Stimulated activated CD4-positive, alpha-beta T cell treated with anti-CD3 and anti-CD28 coated beads, Interleukin-1b, Interleukin-23, amount 100 ng/mL, for 48 hours (primary cell): ENCODE measurements around the gene SFXN2.
"Not testable (repeated sequence)": the region's sequence is repeated elsewhere in the genome, so short reads cannot be mapped to it uniquely, and the experiment has no call there.

Experiments
- DNase-seq: peaks from one replicate; pipeline ENCODE4 v3.0.0-alpha.2; 2020

Gene SFXN2

DNA sequence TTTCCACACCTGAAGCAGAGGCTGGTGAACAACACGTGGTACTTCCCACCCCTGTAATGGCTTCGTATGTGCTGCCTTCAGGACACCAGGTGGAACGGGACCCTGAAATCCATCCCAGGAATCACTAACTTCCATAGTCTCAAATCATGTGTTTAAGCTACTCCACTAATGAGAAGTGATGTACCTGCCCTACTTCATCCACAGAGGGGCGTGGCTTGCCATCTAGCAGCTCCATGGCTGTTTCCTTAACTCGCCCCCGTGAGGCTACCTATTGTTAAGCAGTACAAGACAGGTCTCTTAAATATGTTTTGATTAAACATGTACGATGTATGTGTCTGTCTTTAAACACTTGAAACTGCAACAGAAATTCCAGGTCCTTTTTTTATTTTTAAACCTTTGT, 32.0 kb upstream of the SFXN2 start:
- no peak for DNase-seq

DNA sequence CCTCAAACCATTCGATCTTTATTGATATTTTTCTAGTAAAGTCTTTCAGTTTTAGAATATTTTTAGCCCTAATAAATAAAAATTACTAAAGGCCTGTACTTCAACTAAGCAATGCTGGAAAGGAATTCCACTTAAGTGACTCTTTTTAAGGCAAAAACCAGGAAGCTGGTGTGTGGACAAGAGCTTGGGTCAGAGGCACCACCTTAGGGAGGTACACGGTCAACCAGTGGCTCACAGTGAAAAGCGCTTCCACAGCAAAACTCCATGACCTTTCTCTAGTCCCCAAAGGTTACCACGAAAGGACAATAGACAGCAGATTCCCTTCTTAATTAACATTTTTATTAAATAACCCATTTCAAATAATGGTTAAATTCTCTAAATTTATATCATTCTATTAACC, 31.5 kb upstream of the SFXN2 start:
- no peak for DNase-seq

DNA sequence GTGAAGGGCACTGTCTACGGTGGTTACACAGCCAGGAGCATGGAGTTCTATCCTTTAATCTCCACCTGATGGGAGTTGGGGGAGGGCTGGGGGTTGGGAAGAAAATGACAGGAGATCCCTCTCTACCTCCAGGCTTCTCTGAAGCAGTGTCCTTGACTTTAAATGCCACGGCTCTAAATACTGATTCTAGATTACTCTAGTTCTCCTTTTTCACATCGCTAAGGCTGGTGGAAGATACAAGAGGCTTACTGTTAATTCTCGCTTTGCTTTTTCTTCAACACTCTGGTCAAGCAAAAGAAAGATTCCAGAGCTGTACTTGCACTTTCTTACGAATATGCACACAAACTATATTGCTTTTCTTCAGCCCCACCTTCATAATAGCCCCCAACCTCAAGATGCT, 30.7 kb upstream of the SFXN2 start:
- DNase-seq = no peak

DNA sequence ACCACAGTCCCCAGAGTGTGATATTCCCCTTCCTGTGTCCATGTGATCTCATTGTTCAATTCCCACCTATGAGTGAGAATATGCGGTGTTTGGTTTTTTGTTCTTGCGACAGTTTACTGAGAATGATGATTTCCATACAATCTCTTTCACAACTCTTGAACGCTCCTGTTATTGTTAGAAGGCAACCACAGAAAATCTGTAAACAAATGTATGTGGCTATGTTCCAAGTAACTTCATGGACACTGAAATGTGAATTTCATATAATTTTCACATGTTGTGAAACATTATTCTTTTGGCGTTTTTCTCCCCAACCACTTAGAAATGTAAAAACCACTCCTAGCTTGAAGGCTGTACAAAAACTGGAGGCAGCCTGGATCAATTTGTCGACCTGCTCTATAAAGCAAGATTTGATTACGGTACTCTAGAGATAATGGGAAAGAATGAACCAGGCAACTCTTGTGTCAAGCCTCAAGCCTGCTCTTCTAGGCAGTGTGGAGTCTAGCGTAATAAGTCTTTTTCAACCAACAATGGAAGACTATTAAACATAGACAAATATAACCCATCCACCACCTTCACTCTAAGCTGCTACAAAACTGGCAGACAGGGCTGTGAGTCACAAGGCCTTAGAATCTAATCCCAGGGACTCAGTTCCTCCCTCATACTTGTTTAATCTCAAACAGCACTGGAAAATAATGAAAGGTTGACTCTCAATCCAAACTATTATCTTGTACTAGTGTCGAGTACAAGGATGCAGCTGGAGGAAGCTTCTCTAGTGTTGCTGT, 23.0 kb upstream of the SFXN2 start:
- DNase-seq = no peak

DNA sequence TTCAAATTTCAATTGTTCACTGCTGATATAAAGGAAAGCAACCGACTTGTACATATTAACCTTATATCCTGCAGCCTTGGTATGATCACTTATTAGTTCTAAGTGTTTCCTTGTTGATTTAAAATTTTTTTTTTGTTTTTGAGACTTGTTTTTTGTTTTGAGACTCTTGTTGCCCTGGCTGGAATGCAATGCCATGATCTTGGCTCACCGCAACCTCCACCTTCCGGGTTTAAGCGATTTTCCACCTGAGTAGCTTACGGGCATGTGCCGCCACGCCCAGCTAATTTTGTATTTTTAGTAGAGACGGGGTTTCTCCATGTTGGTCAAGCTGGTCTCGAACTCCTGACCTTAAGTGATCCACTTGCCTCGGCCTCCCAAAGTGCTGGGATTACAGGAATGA, 19.0 kb upstream of the SFXN2 start:
- not testable (repeated sequence) for DNase-seq

DNA sequence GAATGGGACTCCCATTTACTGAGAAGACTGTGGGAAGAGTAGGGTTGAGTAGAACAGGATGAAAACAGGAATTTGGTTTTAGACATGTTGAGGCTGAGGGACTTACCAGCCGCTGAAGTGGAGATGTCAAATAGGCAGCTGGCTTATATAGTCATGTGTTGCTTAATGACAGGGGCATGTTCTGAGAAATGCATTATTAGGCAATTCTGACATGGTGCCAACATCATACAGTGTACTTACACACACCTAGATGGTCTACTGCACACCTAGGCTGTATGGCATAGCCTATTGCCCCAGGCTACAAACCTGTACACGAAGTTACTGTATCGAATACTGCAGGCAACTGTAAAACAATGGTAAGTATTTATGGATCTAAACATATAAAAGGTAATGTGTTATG, 17.7 kb upstream of the SFXN2 start:
- DNase-seq = no peak

DNA sequence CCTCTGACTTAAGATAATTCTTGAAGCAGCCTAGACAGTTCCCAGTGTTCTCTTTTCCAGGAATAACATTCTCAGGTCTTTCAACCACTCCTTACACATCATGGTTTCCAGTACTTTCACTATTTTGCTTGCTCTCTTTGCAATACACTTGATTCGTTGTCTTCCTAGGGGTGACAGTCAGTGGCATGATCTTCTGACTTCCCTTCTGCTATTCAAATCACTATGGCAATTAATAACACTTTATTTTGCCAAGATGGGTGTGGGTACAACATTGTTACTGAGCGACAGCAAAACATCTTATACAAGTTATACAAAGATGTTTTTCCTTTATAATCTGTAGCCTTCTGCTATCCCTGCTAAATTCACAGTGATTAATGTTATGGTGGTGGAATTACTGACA, 15.5 kb upstream of the SFXN2 start:
- no peak for DNase-seq

DNA sequence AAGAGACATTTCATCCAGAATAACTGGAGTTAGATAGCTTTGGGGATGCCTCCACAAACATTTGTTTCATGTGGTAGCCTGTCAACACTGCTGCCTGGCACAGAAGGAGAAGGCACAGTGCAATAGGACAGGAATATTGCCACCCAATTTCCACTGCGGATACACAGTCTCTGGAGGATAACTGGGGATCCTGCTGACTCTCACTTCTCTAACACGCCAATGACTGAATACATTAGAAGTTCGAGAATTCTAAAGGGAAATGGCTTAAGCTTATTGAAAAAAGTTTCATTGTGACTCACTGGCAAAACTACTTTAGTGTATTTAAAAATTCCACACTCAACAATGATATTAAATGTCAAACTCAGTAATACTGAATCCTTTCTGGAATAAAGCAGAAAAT, 13.2 kb upstream of the SFXN2 start:
- DNase-seq = no peak

DNA sequence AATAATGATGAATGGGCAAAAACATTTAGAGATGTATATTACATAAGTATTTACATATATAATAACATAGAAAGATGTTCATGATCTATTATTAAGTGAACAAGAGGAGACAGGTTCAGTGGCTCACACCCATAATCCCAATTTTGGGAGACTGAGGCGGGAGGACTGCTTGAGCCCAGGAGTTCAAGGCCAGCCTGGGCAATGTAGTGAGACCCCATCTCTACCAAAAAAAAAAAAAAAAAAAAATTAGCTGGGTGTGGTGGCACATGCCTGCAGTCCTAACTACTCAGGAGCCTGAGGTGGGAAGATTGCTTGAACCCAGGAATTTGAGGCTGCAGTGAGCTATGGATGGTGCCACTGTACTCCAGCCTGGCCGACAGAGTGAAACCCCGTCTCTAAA, 12.6 kb upstream of the SFXN2 start:
- DNase-seq = no peak

DNA sequence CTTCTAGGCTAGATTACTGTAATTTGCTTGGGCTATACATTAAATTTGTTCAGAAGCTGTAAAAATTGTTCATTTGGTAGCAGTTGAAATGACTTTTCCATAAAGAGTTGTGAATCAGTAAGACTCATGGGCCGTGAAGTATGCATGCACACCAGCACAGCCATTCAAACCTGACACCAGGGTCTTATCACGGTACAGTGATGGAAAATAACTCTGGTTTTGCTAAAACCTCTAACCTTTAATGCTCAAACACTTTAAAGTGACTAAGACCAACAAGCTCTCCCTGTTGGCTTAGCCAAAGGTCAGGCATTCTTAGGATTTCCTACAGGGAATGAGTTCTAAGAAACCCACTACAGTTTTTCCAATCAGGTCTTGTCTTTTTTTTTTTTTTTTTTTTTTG, 11.7 kb upstream of the SFXN2 start:
- DNase-seq = no peak

DNA sequence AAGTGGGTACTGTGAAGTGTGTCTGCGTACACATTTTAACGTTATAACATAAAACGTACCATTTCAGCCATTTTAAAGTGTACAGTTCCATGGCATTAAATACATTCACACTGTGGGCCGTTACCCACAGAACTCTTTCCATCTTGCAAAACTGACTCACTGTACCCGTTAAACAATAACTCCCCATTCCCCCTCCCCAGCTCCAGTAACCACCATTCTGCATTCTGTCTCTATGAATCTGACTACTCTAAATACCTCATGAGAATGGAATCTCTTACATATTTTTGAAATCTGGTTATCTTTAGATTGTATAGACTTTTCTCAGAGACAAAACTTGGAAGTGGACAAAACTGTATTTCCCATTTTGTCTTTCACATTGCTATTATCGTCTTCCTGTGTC, 9.5 kb upstream of the SFXN2 start:
- no peak for DNase-seq

DNA sequence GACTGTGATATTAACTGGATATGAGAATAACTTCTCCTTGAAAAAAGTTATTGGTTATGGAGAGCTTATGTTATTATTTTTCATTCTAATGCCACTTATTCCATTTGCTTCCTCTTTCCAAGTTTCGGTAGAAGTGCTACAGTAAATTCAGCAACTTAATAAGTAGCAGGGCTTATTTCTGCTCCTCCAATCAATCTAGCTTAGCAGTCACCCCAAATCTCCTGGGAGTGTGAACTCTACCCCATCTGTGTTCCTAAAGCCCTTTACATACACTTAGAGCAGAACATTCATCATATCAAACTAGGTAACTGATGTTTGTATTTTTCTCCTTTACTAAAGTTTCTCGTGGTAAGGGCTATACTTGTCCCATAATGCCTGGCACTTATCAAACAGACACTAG, 8.9 kb upstream of the SFXN2 start:
- DNase-seq = no peak

DNA sequence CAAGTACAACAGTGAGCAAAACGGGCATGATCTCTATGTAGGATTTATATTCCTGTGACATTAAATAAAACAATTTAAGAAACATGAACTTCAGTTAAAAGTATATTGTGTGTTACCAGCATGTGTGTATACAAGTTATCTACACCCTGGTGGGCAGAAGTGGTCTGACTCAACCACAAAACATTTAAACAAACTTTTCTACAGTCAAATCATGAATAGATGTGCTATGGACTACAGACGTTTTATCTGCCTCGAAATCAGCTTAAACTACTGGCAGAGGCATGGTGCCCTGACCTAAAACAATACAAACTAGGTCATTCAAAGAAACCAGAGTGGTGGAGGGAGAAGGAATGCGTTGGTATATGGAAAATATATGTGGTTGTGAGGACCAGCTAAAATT, 3.8 kb upstream of the SFXN2 start:
- DNase-seq = no peak

DNA sequence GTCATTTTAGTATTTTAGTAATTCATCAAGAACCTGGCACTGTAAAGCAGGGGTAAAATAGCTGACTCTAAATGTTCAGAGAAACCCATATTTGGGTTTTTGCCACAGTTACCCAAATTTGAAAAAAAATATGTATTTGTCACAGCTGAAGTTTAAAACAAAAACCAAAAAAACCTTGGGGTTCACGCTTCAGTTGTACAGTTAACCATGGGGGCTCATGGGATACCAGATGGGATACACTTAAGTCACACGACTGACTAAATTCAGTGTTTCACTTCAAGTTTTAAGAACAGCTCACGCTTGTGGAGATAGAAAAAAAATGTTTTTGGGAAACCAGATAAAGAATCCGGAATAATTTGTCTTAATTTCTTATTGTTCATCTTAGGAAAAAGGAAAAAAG, 2.3 kb upstream of the SFXN2 start:
- DNase-seq = no peak

DNA sequence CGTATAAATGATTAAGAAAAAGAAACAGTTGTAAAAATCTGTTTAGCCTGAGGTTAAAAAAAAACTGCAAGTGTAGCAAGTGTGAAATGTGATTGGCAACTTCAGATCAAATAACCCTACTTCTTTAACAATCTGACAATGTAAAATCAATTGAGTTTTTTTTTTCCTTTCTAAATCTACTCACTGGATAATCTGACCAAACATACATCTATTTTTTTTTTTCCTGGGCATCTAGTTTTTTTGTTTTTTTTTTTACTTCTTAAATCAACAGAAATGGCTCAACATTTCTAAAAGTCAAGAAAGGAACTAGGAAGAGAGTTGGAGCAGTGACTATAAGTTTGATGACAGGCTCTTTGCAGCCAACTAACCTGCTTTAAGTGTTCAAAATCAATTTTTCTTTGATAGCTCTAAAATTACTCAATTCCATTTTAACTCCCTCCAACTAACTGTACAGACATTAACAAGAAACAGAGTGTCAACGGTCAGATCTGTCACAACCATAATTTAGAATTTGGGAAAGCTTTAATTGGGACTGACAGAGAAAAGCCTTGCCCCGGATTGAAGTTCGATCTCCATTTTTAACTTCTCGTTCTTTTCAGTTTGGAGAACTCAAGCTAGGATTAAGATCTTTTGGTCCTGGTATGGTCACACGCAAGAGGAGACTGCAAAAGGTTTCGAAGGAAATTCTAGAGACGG, 1.4 kb upstream of the SFXN2 start:
- DNase-seq = no peak

DNA sequence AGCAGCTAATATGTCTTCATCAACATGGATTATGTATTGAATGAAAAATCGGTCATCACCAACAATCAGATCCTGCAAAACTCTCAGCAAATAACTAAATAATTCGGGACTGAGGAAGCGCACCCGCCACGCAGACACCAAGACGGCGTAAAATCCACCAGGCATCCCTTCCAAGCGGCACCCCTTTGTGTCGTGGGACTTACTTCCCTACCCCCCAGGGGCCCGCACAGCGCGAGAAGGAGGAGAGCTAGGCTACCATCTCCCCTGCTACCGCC, 960 bp upstream of the SFXN2 start:
- DNase-seq = no peak

DNA sequence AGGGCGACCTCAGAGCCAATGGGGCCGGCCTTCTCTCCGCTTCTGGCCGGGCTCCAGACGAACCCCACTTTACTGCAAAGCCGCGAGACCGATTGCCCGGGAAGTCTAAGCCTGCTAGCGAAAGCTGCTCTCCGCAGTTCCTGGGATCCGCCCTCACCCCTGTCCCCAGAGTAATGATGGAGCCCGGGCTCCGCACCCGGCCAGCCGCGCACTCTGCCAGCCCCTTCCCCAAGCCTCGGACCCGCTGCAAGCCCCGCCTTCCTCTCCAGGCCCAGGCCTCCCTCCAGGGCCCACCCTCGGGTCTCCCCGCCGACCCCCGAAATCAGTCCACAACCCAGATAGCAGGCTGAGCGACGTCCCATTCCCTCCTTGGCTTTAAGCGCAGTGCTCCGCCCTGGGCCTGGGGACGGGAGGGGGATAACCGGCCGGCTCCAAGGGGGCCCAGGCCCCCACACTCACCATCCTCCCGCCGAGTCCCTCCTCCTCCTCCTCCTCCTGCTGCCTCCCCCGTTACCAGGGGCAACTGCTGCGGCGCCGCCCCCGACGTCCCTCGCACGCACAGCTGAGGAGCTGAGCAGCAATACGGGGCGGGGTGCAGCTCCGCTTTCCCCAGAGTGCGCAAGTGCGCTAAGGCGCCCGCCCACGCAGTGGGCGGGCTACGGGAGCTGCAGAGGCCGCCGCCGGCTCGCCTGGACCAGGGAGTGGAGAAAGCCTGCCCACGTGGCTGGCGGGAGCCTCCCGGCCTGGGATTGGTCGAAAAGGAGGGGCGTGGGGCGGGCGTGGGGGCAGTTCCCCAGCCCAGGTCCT, 419 bp upstream of the SFXN2 start, which contains the start of gene ARL3:
TSS of gene ARL3 (minus strand) at position 584 of the 807 bp plus-strand sequence. CDS start at position 462, 122 bp downstream.
- peak; percentile 98 for DNase-seq

DNA sequence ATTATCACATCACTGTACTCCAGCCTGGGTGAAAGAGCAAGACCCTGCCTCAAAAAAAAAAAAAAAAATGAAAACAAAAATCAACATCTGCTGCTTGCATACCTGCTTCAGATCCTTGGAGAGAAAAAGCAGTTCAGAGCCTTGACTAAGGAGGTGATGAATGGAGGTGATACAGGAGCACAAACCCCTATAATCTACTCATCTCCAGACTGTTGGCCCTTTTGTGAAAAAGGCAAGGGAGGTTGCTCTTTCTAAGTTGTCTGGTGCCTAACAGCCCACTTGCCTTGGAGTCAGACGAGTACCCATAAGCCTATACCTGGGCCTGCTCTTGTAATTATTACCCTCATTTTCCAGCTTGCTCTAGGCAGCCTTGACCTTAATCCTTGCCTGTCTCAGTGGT, 1.4 kb downstream of the SFXN2 start:
- no peak for DNase-seq

DNA sequence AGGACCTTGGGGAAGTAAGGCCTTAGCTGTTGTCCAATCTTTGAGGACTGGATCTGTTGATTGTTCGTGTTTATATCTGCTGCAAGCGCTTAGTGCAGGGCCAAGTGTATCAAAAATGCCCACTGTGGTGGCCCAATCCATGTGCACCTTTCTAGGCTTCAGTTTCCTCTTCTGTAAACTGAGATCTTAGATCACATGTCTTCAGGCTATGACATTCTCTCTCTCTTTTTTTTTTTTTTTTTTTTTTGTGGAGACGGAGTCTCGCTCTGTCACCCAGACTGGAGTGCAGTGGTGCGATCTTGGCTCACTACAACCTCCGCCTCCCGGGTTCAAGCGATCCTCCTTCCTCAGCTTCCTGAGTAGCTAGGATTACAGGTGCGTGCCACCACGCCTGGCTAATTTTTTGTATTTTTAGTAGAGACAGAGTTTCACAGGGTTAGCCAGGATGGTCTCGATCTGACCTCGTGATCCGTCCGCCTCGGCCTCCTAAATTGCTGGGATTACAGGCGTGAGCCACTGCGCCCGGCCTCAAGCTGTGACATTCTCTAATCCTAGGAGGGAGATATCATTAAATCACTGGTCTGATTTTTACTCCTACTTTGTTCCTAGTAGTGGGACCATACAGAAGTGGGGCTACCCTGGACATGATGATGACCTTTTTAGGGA, 2.6 kb downstream of the SFXN2 start:
- not testable (repeated sequence) for DNase-seq

DNA sequence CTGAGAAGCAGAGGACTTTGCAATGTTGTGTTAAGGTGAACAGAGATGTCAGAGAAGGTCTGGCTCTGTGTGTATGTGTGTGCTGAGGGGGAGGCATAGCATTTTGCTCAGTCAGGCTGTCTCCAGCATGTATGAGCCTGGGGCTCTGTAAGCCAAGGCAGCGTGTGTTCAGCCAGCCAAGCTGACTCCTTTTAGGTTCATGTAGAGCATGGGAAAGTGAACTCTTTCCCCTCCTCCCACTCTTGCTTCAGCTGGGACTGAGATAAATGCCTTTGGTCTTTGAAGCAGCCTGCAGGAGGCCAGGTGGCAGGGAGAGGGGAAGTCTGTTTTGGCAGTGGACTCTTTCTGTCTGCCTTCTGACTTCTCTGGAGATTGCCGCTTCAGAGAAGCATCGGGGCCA, 3.8 kb downstream of the SFXN2 start:
- DNase-seq = no peak

DNA sequence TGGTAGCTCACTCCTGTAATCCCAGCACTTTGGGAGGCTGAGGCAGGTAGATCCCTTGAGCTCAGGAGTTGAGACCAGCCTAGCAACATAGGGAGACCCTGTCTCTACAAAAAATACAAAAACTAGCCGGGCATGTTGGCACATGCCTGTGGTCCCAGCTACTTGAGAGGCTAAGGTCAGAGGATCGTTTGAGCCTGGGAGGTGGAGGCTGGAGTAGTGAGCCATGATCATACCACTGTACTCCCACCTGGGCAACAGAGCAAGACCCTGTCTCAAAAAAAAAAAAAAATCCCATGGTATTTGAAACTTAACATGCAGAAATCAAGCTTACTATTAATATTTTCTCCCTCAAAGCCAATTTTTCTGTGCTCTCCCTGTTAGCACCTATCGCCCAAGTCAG, 5.9 kb downstream of the SFXN2 start:
- no peak for DNase-seq

DNA sequence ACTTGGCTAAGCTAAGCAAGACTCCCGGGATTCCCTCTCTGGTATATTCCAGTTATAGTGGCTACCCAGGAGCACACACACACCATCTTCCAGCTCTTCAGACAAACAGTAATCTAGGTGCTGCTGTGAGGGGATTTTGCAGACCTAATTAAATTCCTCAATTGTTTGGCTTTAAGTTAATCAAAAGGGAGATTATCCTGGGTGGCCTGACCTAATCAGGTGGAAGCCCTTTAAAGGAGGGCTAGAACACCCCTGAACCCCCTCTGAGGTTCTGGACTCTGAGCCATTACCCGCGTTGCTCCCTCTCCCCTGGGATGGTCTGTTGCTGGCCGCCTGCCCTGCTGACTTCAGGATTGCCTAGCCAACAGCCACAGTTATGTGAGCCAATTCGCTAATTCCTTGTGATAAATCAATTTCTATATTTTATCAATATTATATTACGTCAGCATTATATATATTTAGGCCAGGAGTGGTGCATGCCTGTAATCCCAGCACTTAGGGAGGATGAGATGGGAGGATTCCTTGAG, 6.4 kb downstream of the SFXN2 start:
- no peak for DNase-seq

DNA sequence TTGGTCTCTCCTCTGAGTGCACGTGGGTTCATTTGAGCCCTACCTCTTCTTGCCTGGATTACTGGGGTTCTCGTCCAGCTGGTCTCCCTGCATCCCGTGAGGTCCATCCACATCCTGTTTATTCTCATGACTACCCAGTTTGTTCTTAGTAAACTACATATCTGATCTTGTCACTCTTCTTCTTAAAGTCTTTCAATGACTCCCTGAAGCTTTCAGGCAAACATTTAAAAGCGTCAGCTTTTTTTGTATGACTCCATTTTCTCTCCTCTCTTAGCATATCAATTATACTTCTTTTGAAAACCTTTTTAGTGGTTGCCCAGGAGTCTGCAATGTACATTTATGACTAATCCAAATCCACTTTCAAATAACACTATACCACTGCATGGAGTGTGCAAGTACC, 7.5 kb downstream of the SFXN2 start:
- no peak for DNase-seq
